ENCODE measurements around the gene SMARCD3.

Gene SMARCD3

DNA sequence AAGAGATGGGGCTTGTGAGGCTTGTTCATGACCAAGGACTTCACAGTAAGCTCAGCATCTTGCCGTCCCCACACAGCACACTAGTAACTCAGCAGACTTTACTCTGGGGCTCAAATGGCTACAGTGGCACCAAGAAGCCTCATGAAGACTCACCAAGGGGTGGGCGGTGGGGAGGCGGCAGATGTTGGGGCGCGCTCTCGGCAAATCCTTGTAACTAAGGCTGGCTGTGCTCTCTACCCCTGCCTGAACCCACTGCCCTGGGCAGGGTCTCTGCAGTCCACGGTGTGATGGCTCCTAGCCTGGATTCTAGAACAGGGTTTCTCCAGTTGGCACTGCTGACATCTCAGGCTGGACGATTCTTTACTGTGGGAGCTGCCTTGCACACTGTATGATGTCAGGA is 12.4 kb upstream of the SMARCD3 start:
- TF ChIP-seq, protein P1, sequence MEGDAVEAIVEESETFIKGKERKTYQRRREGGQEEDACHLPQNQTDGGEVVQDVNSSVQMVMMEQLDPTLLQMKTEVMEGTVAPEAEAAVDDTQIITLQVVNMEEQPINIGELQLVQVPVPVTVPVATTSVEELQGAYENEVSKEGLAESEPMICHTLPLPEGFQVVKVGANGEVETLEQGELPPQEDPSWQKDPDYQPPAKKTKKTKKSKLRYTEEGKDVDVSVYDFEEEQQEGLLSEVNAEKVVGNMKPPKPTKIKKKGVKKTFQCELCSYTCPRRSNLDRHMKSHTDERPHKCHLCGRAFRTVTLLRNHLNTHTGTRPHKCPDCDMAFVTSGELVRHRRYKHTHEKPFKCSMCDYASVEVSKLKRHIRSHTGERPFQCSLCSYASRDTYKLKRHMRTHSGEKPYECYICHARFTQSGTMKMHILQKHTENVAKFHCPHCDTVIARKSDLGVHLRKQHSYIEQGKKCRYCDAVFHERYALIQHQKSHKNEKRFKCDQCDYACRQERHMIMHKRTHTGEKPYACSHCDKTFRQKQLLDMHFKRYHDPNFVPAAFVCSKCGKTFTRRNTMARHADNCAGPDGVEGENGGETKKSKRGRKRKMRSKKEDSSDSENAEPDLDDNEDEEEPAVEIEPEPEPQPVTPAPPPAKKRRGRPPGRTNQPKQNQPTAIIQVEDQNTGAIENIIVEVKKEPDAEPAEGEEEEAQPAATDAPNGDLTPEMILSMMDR (conservative IDR thresholded peaks at IDR 0.05) = no peak
- no peak overlapping the region for H3K27ac ChIP-seq

DNA sequence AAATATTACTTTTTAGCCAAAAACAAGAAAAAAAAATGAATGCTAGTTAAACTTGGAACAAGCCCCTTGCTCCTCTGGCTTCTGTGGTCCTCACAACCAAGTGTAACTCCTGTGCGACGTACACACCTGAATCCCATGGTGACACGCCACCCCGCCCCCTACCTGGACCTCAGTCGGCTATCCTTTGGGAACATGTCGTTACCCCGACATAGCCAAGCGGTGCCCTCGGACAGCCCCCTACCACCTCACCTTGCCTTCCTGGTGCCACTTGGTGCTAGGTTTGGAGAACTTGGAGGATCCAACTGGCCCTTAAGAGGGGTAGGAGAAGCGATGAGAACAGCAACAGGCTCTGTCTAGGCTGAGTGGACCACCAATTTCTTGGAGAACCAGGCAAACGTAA is 12.0 kb upstream of the SMARCD3 start:
- TF ChIP-seq, protein P1 (conservative IDR thresholded peaks at IDR 0.05) = no peak
- TF ChIP-seq ZFX (IDR thresholded peaks at IDR 0.05) = no peak
- H3K27ac ChIP-seq = no peak overlapping the region

DNA sequence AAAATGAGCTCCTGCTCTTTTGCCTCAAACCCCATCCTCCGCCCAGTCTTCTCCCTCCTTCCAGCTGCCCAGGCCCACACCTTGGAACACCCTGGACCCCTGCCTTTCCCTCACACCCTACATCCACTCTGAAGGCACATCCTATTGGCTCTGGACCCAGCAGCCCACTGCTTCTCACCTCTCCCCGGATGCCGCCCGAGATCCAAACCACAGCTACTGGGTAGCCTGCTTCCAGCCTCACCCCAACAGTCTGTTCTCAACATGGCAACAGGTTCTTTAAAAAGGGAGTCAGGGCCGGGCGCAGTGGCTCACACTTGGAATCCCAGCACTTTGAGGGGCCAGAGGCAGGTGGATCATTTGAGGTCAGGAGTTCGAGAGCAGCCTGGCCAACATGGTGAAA is 9.5 kb upstream of the SMARCD3 start:
- TF ChIP-seq ZFX (IDR thresholded peaks at IDR 0.05) = no peak
- TF ChIP-seq, protein P1 (conservative IDR thresholded peaks at IDR 0.05) = no peak
- no peak overlapping the region for H3K27ac ChIP-seq

DNA sequence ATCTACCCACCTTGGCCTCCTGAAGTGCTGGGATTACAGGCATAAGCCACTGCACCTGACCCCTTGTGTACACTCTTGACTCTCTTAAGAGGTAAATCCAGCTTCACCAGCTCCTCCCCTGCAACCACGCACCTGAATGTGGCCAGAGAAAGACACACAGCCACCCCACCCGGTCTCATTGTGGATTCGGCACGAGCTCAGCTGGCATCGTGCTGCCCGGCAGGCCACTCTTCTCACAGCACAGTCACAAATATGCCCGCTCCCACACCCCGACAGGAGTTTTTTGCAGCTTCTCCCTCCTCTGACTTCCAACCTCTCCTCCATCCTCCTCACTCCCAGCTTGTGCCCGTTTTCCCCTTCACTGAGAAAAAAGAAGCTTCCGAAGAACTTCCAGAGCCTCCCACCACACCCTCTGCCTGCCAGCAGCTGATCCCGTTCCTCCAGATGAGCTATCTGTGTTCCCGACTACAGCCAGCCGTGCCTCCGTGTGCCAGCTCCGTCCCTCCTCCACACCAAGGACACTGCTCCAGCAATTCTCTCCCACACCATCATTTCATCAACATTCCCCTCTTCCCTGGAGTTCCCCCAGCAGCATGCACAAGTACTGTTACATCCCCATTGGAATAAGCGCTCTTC is 8.0 kb upstream of the SMARCD3 start:
- TF ChIP-seq, protein P1 (conservative IDR thresholded peaks at IDR 0.05) = no peak
- no peak for TF ChIP-seq ZFX (IDR thresholded peaks at IDR 0.05)
- no peak overlapping the region for H3K27ac ChIP-seq

DNA sequence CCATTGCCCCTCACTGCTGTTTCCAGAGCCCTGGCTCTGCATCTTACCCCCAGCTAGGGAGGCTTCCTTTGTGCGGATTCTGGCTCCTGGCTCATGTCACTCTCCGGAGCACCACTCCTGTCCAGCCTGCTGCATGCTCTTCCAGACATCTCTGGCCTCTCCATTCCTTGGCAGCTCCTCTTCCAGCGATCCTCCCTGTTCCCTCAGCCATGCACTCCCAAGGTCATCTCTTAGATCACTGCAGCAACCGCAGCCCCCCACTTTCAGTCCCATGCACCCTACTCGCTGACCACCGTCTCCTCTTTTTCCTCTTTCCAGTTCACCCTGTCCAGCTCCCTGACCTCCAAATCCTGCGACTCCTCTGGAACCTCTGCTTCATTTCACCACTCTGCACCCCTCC is 6.9 kb upstream of the SMARCD3 start:
- no peak for TF ChIP-seq ZFX (IDR thresholded peaks at IDR 0.05)
- TF ChIP-seq, protein P1 (conservative IDR thresholded peaks at IDR 0.05) = no peak

DNA sequence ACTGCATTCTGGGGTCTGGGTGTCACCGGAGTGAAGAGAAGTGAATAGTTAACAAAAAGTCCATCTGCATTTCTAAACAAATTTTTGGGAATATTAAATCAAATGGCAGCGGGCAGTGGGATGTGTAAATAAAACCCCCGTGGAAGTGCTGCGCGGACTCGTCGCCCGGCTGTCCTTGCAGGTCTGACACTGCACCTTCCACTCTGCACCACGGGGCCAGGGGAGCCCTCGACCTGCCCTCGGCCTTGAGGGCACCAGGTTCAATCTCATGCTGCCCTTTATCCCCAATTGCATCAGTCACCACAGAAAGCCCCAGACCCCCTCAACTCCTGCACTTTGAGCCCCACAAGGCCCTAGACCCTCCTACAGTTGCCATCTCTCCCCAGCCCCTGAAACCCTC is 6.4 kb upstream of the SMARCD3 start:
- H3K27ac ChIP-seq = no peak overlapping the region
- TF ChIP-seq, protein P1 (conservative IDR thresholded peaks at IDR 0.05) = no peak

More for the DNA sequence above, 6.9 kb upstream of the SMARCD3 start:
- no peak overlapping the region for H3K27ac ChIP-seq

DNA sequence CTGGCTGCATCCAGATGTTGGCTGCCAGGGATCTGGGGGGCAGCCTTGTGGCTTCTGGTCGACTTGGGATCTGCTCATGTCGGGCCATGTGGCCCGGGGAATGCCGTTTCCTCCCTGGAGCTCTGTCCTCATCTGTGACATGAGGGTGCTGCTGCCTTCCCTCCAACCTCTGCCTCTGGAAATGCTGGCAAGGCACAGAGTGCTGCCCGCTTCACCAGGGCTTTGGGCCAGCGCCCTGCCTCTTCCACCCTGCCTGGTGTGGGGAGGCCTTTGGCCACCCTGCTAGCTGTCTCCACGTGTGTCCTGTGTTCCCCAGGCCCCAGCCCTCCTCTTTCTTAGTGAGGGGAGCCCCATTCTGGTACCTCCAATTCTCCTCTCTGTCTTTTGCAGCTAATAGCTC is 5.8 kb upstream of the SMARCD3 start:
- no peak overlapping the region for H3K27ac ChIP-seq

More for the DNA sequence above, 5.8 kb upstream of the SMARCD3 start:
- TF ChIP-seq, protein P1 (conservative IDR thresholded peaks at IDR 0.05) = no peak
- no peak for TF ChIP-seq ZFX (IDR thresholded peaks at IDR 0.05)

Measured in C4-2B (cell line).